Mesothelial cell of epicardium (in vitro differentiated cells): ENCODE data around the gene ANO1. TPM values are rescaled to one million over a fixed set of nuclear protein-coding genes. Genes with fewer than 3 reads are reported as not detected.

ENCODE experiments used
- DNase-seq, 2 experiments: peaks; one replicate each; pipeline ENCODE4 v3.0.0; 2021; ENCODE audit warnings: low spot score in 2 of 2; ENCODE audit not compliant: unreplicated experiment in 2 of 2
- H3K27ac Mint-ChIP-seq: 2 replicates; pipeline ENCODE4 v1.8.0; 2021; ENCODE audit warnings: mixed read lengths
- H3K27me3 Mint-ChIP-seq: 2 replicates; pipeline ENCODE4 v1.8.0; 2021; ENCODE audit warnings: low read depth, mixed read lengths
- H3K36me3 Mint-ChIP-seq: 2 replicates; pipeline ENCODE4 v1.8.0; 2021; ENCODE audit warnings: mixed read lengths
- H3K4me1 Mint-ChIP-seq: 2 replicates; pipeline ENCODE4 v1.8.0; 2021; ENCODE audit warnings: mixed read lengths
- H3K4me3 Mint-ChIP-seq: 2 replicates; pipeline ENCODE4 v1.8.0; 2021; ENCODE audit warnings: mild to moderate bottlenecking, moderate library complexity, mixed read lengths
- H3K9me3 Mint-ChIP-seq: 2 replicates; pipeline ENCODE4 v1.8.0; 2021; ENCODE audit warnings: mixed read lengths
- CTCF ChIP-seq: fragments of 200-600 bp; sonication (generic); IDR thresholded peaks from one replicate; pipeline ENCODE4 v1.5.0; 2021; ENCODE audit warnings: antibody characterized with exemption; ENCODE audit not compliant: unreplicated experiment
- total RNA-seq: library from RNA; stranded (reverse); gene quantifications from 3 replicates; pipeline ENCODE4 v1.2.1, GENCODE V29; 2021

Gene ANO1
- total RNA-seq, 1 donor from 2014 or later, result 37.2 TPM

- Mint-ChIP-seq H3K27me3 (peaks cover 46% of the 10 kb centered on the region), H3K4me1 (peaks cover 17% of the 10 kb centered on the region), H3K9me3 (no peaks in the 10 kb centered on the region), H3K36me3 (no peaks in the 10 kb centered on the region), H3K27ac (no peak overlapping the region), H3K4me3 (no peak overlapping the region)
- no peak for DNase-seq
- TF ChIP-seq CTCF, result no peak
These were observed 67.0 kb downstream of the ANO1 start for GRCh38 chr11:70145071-70145470.

GRCh38 chr11:70145841-70146240 is 67.7 kb downstream of the ANO1 start:
- Mint-ChIP-seq H3K27me3 (peaks cover 42% of the 10 kb centered on the region), H3K9me3 (no peaks in the 10 kb centered on the region), H3K27ac (no peak overlapping the region), H3K36me3 (no peaks in the 10 kb centered on the region), H3K4me3 (no peak overlapping the region), H3K4me1 (peaks cover 15% of the 10 kb centered on the region)
- no peak for TF ChIP-seq CTCF
- DNase-seq, result no peak

GRCh38 chr11:70146299-70146698 is 68.2 kb downstream of the ANO1 start:
- Mint-ChIP-seq H3K36me3 (no peaks in the 10 kb centered on the region), H3K4me3 (no peak overlapping the region), H3K27ac (no peak overlapping the region), H3K27me3 (peaks cover 37% of the 10 kb centered on the region), H3K9me3 (no peaks in the 10 kb centered on the region), H3K4me1 (peaks cover 11% of the 10 kb centered on the region)
- no peak for DNase-seq
- TF ChIP-seq CTCF, result no peak

GRCh38 chr11:70146895-70147520 is 68.9 kb downstream of the ANO1 start:
- no peak overlapping the region for H3K27ac Mint-ChIP-seq
- peaks cover 34% of the 10 kb centered on the region for H3K27me3 Mint-ChIP-seq
- no peaks in the 10 kb centered on the region for H3K9me3 Mint-ChIP-seq
- H3K36me3 Mint-ChIP-seq, result no peaks in the 10 kb centered on the region
- H3K4me3 Mint-ChIP-seq, result no peak overlapping the region
- no peak for TF ChIP-seq CTCF
- no peak for DNase-seq
- peaks cover 4% of the 10 kb centered on the region for H3K4me1 Mint-ChIP-seq

- no peaks in the 10 kb centered on the region for H3K9me3 Mint-ChIP-seq
- no peak for TF ChIP-seq CTCF
- no peak overlapping the region for H3K4me3 Mint-ChIP-seq
- no peak overlapping the region for H3K27ac Mint-ChIP-seq
- no peaks in the 10 kb centered on the region for H3K4me1 Mint-ChIP-seq
- peaks cover 31% of the 10 kb centered on the region for H3K27me3 Mint-ChIP-seq
- H3K36me3 Mint-ChIP-seq, result no peaks in the 10 kb centered on the region
- no peak for DNase-seq
These were observed 69.6 kb downstream of the ANO1 start for GRCh38 chr11:70147668-70148067.

GRCh38 chr11:70151671-70152070 is 73.6 kb downstream of the ANO1 start:
- DNase-seq, result no peak
- Mint-ChIP-seq H3K36me3 (peaks cover 2% of the 10 kb centered on the region), H3K9me3 (no peaks in the 10 kb centered on the region), H3K4me1 (no peaks in the 10 kb centered on the region), H3K27ac (no peak overlapping the region), H3K27me3 (peaks cover 10% of the 10 kb centered on the region), H3K4me3 (no peak overlapping the region)
- no peak for TF ChIP-seq CTCF
